Stomach (tissue), 9 donors: ENCODE results near the gene VAMP2. TPM values are rescaled to one million over a fixed set of nuclear protein-coding genes. Genes with fewer than 3 reads are reported as not detected.
A peak's percentile ranks its signal among the peaks of the same experiment; 100 is the strongest.

Source experiments
- DNase-seq, 2 donors: peaks; one replicate each; pipeline versions ENCODE4 v3.0.0 to v3.0.0-alpha.2; 2013 to 2019
- H3K27ac ChIP-seq, 5 donors: fragments of 200-600 bp in 4 of 5; sonication (generic) in 4 of 5; one replicate each; pipeline ENCODE4 v1.5.1; 2013 to 2019; ENCODE audit warnings: mild to moderate bottlenecking in 1 of 5, moderate library complexity in 1 of 5
- H3K27me3 ChIP-seq, 3 donors: fragments of 200-600 bp; sonication (generic); one replicate each; pipeline ENCODE4 v1.5.1; 2017 to 2019; ENCODE audit warnings: mixed run types in 1 of 3
- H3K36me3 ChIP-seq, 4 donors: fragments of 200-600 bp; sonication (generic); 1 replicate in 3 of 4; 2 replicates in 1 of 4; pipeline ENCODE4 v1.5.1; 2016 to 2019
- H3K4me1 ChIP-seq, 4 donors: fragments of 200-600 bp; sonication (generic); one replicate each; pipeline ENCODE4 v1.5.1; 2016 to 2019
- H3K4me3 ChIP-seq, 4 donors: fragments of 200-600 bp; sonication (generic) in 3 of 4; one replicate each; pipeline ENCODE4 v1.5.1; 2016 to 2019; ENCODE audit warnings: mild to moderate bottlenecking in 1 of 4
- H3K9me3 ChIP-seq, 4 donors: fragments of 200-600 bp; sonication (generic); one replicate each; pipeline ENCODE4 v1.5.1; 2016 to 2019
- CTCF ChIP-seq, 7 experiments: fragments of 450-650 bp in 4 of 7; fragments of 200-600 bp in 3 of 7; sonication (generic) in 3 of 7; IDR thresholded peaks; one replicate each; pipeline ENCODE4 v1.5.1; 2016 to 2019; ENCODE audit warnings: antibody characterized with exemption in 7 of 7, control low read depth in 2 of 7, mild to moderate bottlenecking in 1 of 7
- EP300 ChIP-seq: sonication (generic); formaldehyde crosslinking; IDR thresholded peaks from one replicate; pipeline ENCODE4 v1.6.1; 2017; ENCODE audit warnings: antibody characterized with exemption
- POLR2A ChIP-seq, 4 donors: fragments of 450-650 bp; IDR thresholded peaks; one replicate each; pipeline ENCODE4 v1.6.1; 2016; ENCODE audit warnings: antibody characterized with exemption in 4 of 4, control low read depth in 2 of 4, mild to moderate bottlenecking in 1 of 4, moderate library complexity in 1 of 4
- POLR2AphosphoS5 ChIP-seq, 3 donors: sonication (generic); formaldehyde crosslinking; IDR thresholded peaks; one replicate each; pipeline ENCODE4 v1.6.1; 2016; ENCODE audit warnings: antibody characterized with exemption in 3 of 3
- WGBS, 5 donors: extraction: QIAGEN DNeasy Blood & Tissue Kit in 3 of 5; methylation state at CpG; one replicate each; pipeline versions ENCODE4 v1.1.5 to v1.1.7; 2013 to 2018; 5-methylcytosine and 5-hydroxymethylcytosine counted together
- intact Hi-C: fragments of 100-400 bp; cut with DNase I; formaldehyde crosslinking; loops from one replicate; pipeline ENCODE4 v1.15.1; 2023; ENCODE audit warnings: low total_unique reads
- polyA plus RNA-seq, 3 donors: library from polyadenylated mRNA; stranded (reverse); fragments of 200-250 nt; gene quantifications; one replicate each; pipeline ENCODE4 v1.2.3, GENCODE V29; 2013
- total RNA-seq, 5 donors: library from RNA; depleted of rRNA; stranded (reverse); fragments of >200 nt; gene quantifications; one replicate each; pipeline versions ENCODE4 v1.1.0 to v1.2.3, GENCODE V29; 2014 to 2016
- donor health status: healthy with polysubstance abuse.
- donor health status: Bipolar disorder and iron deficiency.
- donor health status: healthy.

Gene VAMP2
- total and polyA plus RNA-seq, 8 donors: 6.7 to 104 (median 37.8) TPM

- H3K4me3 ChIP-seq: peak within 1 kb of the TSS; percentile 70 to 88 (median 76)
- peaks cover 35 to 66% (median 55%) of the 10 kb centered on the region in 4 donors for H3K4me1 ChIP-seq
- H3K27me3 ChIP-seq: no peaks in the 10 kb centered on the region
- peak; percentile 97 to 99 for DNase-seq
- peak within 1 kb of the TSS; percentile 95 to 99 (median 98) for H3K27ac ChIP-seq
- intact Hi-C loops: no loop called here
- H3K36me3 ChIP-seq: no peaks in the 10 kb centered on the region
- 0% methylated on average over 33 to 70 of the region's 70 CpGs for WGBS, 5 donors
- H3K9me3 ChIP-seq: no peaks in the 10 kb centered on the region
- TF ChIP-seq EP300 (no peak), POLR2A (IDR thresholded peaks at IDR 0.05) (peak in 2 of 4 donors; percentile 24 to 27), POLR2AphosphoS5 (IDR thresholded peaks at IDR 0.05) (peak; percentile 69 to 89 (median 84))
These were observed 27.1 kb upstream of the VAMP2 start, which contains the start of gene BORCS6 for GRCh38 chr17:8189711-8190477. Gene BORCS6 (minus strand): TSS chr17:8190180. CDS start chr17:8190140, 40 bp downstream.

- 0 to 3% (median 2%) methylated on average over 24 to 67 of the region's 67 CpGs for WGBS, 5 donors
- Histone ChIP-seq H3K4me3 (peak overlapping the region; percentile 70 to 88 (median 76)), H3K4me1 (peaks cover 35 to 68% (median 55%) of the 10 kb centered on the region in 4 donors), H3K27me3 (no peaks in the 10 kb centered on the region), H3K27ac (peak overlapping the region; percentile 95 to 99 (median 98)), H3K9me3 (no peaks in the 10 kb centered on the region), H3K36me3 (no peaks in the 10 kb centered on the region)
- intact Hi-C loops: no loop called here
- DNase-seq: peak; percentile 43 to 64
- TF ChIP-seq EP300: no peak
- TF ChIP-seq POLR2AphosphoS5 (IDR thresholded peaks at IDR 0.05): no peak
These were observed 26.4 kb upstream of the VAMP2 start for GRCh38 chr17:8189041-8189710.

GRCh38 chr17:8188263-8188839 is 25.6 kb upstream of the VAMP2 start:
- H3K27me3 ChIP-seq: no peaks in the 10 kb centered on the region
- DNase-seq: peak in 1 of 2 donors; percentile 35
- peaks cover 35 to 68% (median 55%) of the 10 kb centered on the region in 4 donors for H3K4me1 ChIP-seq
- peak overlapping the region; percentile 95 to 99 (median 98) for H3K27ac ChIP-seq
- no peaks in the 10 kb centered on the region for H3K9me3 ChIP-seq
- TF ChIP-seq EP300: no peak
- no peak for TF ChIP-seq POLR2A (IDR thresholded peaks at IDR 0.05)
- TF ChIP-seq CTCF (IDR thresholded peaks at IDR 0.05): no peak
- TF ChIP-seq POLR2AphosphoS5 (IDR thresholded peaks at IDR 0.05): no peak
- no peaks in the 10 kb centered on the region for H3K36me3 ChIP-seq
- intact Hi-C loops: no loop called here
- peak overlapping the region; percentile 70 to 88 (median 76) for H3K4me3 ChIP-seq
- WGBS, 5 donors: 11 to 26% (median 19%) methylated on average over 12 of the region's 12 CpGs

- WGBS, 5 donors: 0 to 2% (median 1%) methylated on average over 25 of the region's 25 CpGs
- Histone ChIP-seq H3K9me3 (no peaks in the 10 kb centered on the region), H3K27me3 (no peaks in the 10 kb centered on the region), H3K4me1 (peaks cover 35 to 67% (median 52%) of the 10 kb centered on the region in 4 donors), H3K27ac (peak overlapping the region; percentile 95 to 99 (median 98)), H3K4me3 (peak overlapping the region; percentile 68 to 88 (median 71)), H3K36me3 (no peaks in the 10 kb centered on the region)
- intact Hi-C loops: no loop called here
- DNase-seq: peak; percentile 95 to 97
- no peak for TF ChIP-seq CTCF (IDR thresholded peaks at IDR 0.05)
- TF ChIP-seq POLR2AphosphoS5 (IDR thresholded peaks at IDR 0.05): peak; percentile 48 to 91 (median 59)
These were observed 24.9 kb upstream of the VAMP2 start for GRCh38 chr17:8187517-8188262.
